ENCODE measurements around the gene PIH1D2.
"Not testable (repeated sequence)": the region's sequence is repeated elsewhere in the genome, so short reads cannot be mapped to it uniquely, and the experiment has no call there.

Gene PIH1D2

GRCh38 chr11:112042161-112042960 is 31.5 kb downstream of the PIH1D2 start:
- DNase-seq = peak; percentile 44 to 56
- TF ChIP-seq POLR2A (IDR thresholded peaks at IDR 0.05; ENCODE audit: low read length) (no peak), GATA1 (IDR thresholded peaks at IDR 0.05; ENCODE audit: low read depth, low read length) (no peak)

GRCh38 chr11:112037527-112037926 is 36.3 kb downstream of the PIH1D2 start:
- TF ChIP-seq POLR2A (IDR thresholded peaks at IDR 0.05; ENCODE audit: low read length) (no peak), GATA1 (IDR thresholded peaks at IDR 0.05; ENCODE audit: low read depth, low read length) (no peak)
- no peak for DNase-seq

DNA sequence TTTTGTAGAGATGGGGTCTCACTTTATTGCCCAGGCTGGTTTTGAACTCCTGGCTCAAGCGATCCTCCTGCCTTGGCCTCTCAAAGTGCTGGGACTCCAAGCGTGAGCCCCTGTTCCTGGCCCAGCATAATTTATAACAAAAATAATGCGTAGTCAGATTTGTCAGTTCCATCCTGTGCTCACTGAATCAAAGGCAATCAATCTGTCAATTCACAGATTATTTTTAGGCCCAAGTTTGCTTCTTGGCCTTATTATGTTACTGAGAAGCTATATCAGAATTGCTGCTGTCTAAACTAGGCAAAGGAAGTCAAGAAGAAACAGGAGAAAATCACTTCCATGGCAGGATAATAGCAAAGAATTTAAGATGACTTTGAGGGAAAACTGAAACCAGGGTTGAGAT is 39.9 kb downstream of the PIH1D2 start:
- no peak for DNase-seq
- TF ChIP-seq POLR2A (IDR thresholded peaks at IDR 0.05; ENCODE audit: low read length) (no peak), GATA1 (IDR thresholded peaks at IDR 0.05; ENCODE audit: low read depth, low read length) (no peak)

GRCh38 chr11:112029460-112029859 is 44.4 kb downstream of the PIH1D2 start:
- TF ChIP-seq GATA1 (IDR thresholded peaks at IDR 0.05; ENCODE audit: low read depth, low read length) (no peak), POLR2A (IDR thresholded peaks at IDR 0.05; ENCODE audit: low read length) (no peak)
- DNase-seq = no peak

GRCh38 chr11:112026784-112027410 is 46.9 kb downstream of the PIH1D2 start:
- not testable (repeated sequence) for DNase-seq

DNA sequence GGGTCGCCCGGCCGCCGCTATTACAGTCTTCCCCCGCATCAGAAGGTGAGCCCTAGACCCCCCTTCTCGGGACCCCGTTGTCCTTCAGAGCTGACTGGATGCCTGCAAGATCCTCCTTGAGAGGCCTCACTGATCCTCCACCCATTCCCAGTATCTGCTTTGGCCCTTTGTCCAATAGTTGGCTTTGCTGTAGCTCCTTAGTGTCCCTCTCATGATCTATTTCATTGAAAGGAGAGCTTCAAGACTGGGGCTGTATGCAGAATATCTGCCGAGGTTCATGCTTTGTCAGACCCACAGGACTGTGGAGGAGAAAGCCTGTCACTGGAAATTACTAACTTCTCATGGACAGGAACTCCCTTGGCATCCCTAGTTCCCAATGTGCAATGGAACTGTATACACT is 48.1 kb downstream of the PIH1D2 start:
- DNase-seq = peak; percentile 64 to 66
- TF ChIP-seq GATA1 (IDR thresholded peaks at IDR 0.05; ENCODE audit: low read depth, low read length) (no peak), POLR2A (IDR thresholded peaks at IDR 0.05; ENCODE audit: low read length) (no peak)

DNA sequence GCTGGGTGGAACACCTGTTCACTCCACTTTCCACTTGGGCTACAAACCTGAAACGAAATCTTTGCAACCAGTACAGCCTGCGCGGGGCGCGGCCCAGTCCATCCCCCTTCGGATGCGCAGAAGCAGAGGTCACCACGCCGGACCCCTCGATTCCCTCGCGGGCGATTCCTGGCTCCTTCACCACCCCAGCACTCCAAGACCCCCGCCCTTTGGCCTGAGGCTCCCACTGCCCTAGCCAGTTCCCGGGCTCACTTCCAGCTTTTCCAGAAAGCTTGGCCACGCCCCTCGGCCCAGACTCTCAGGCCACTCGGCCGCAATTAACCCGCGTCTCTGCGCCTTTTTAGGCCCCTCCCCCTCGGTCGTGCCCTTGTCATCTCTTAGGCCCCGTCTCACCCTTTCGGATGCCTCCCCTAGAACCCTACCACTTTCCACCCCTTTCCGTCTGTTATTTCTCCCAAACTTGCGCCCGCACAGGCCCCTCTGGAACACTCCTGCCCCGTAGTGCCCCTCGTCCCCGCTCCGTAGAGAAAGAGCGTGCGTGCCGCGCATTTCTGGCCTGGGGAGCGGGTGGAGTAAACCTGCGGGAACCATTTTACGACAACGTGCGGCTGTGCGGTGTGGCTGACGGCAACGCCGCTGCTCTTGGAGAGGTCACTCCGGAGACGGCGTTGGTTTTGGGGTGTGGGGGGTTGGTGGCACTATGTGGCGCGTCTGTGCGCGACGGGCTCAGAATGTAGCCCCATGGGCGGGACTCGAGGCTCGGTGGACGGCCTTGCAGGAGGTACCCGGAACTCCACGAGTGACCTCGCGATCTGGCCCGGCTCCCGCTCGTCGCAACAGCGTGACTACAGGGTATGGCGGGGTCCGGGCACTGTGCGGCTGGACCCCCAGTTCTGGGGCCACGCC is 48.8 kb downstream of the PIH1D2 start, which contains the start of gene DLAT:
Gene DLAT, plus strand, starts transcription at position 636 of the 906 bp plus-strand sequence. Its CDS starts 65 bp downstream, at position 701.
- TF ChIP-seq GATA1 (IDR thresholded peaks at IDR 0.05; ENCODE audit: low read depth, low read length) (no peak), POLR2A (IDR thresholded peaks at IDR 0.05; ENCODE audit: low read length) (peak; percentile 83)
- DNase-seq = peak; percentile 93 to 96

- DNase-seq = peak; percentile 54 to 61
Measured at GRCh38 chr11:112024178-112024772, 49.5 kb downstream of the PIH1D2 start.

DNA sequence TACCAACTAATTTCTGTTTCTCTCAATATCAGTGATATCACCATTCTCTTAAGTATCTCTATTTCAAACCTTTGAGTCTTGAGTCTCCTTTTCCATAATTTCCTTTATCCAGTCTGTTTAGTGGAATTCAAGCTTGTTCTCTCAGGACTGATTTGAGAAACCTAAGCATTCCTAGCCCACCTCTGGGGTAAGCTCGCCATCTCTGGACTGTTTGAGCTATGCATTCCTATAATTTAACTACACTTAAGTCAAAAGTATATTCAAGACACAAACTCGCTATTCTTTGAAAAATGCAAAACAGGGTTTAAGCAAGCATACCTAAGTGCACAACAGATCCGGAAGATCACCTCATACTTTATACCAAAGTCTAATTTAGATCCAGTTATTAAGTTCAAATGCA is 50.7 kb downstream of the PIH1D2 start:
- TF ChIP-seq POLR2A (IDR thresholded peaks at IDR 0.05; ENCODE audit: low read length) (no peak), GATA1 (IDR thresholded peaks at IDR 0.05; ENCODE audit: low read depth, low read length) (no peak)
- DNase-seq = no peak

More at GRCh38 chr11:112024178-112024772, 49.5 kb downstream of the PIH1D2 start:
- no peak for TF ChIP-seq GATA1 (IDR thresholded peaks at IDR 0.05; ENCODE audit: low read depth, low read length)

DNA sequence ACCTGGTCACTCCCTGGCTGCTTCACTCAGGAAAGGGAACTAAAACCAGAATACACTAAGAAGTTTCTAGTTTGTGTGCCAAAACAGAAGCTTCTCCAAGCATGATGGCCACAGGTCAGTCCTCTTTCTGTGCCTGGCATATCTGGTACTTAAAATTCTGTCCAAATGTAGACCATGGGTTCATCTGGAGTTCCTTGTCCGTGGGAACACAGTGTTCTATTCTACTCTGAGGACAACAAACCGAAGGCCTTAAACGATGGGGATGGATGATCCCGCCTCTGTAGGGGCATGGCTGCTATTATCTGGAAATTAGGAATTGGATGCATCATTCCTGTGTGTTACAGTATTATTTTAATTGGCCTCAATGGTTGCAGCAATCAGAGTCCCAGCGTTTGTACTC is 54.8 kb downstream of the PIH1D2 start:
- TF ChIP-seq GATA1 (IDR thresholded peaks at IDR 0.05; ENCODE audit: low read depth, low read length) (no peak), POLR2A (IDR thresholded peaks at IDR 0.05; ENCODE audit: low read length) (no peak)
- DNase-seq = no peak
